Measurements from ENCODE around the gene RRP1.

Gene RRP1

GRCh38 chr21:43812139-43812821 is 22.9 kb downstream of the RRP1 start:
- TF ChIP-seq CTCF (IDR thresholded peaks at IDR 0.05; ENCODE audit: low read depth, low read length): no peak
- no peak overlapping the region for H3K4me3 ChIP-seq (replicated peaks in 1 of 2; ENCODE audit: low read depth in 2 of 2, low read length in 2 of 2)
- DNase-seq (ENCODE audit: low read depth in 2 of 2): no peak

- no peak for TF ChIP-seq CTCF (IDR thresholded peaks at IDR 0.05; ENCODE audit: low read depth, low read length)
- no peak for DNase-seq (ENCODE audit: low read depth in 2 of 2)
- no peak overlapping the region for H3K4me3 ChIP-seq (replicated peaks in 1 of 2; ENCODE audit: low read depth in 2 of 2, low read length in 2 of 2)
Observed at GRCh38 chr21:43812957-43813655, 23.7 kb downstream of the RRP1 start.

- H3K4me3 ChIP-seq (replicated peaks in 1 of 2; ENCODE audit: low read depth in 2 of 2, low read length in 2 of 2): no peak overlapping the region
- TF ChIP-seq CTCF (IDR thresholded peaks at IDR 0.05; ENCODE audit: low read depth, low read length): no peak
Observed at GRCh38 chr21:43813656-43813980, 24.2 kb downstream of the RRP1 start.

GRCh38 chr21:43814215-43815106 is 25.1 kb downstream of the RRP1 start:
- TF ChIP-seq CTCF (IDR thresholded peaks at IDR 0.05; ENCODE audit: low read depth, low read length): no peak
- H3K4me3 ChIP-seq (replicated peaks in 1 of 2; ENCODE audit: low read depth in 2 of 2, low read length in 2 of 2): no peak overlapping the region
- no peak for DNase-seq (ENCODE audit: low read depth in 2 of 2)

More at GRCh38 chr21:43813656-43813980, 24.2 kb downstream of the RRP1 start:
- no peak for DNase-seq (ENCODE audit: low read depth in 2 of 2)

GRCh38 chr21:43815107-43815613 is 25.8 kb downstream of the RRP1 start:
- no peak for TF ChIP-seq CTCF (IDR thresholded peaks at IDR 0.05; ENCODE audit: low read depth, low read length)
- no peak for DNase-seq (ENCODE audit: low read depth in 2 of 2)

GRCh38 chr21:43815991-43816390 is 26.6 kb downstream of the RRP1 start:
- no peak for DNase-seq (ENCODE audit: low read depth in 2 of 2)
- H3K4me3 ChIP-seq (replicated peaks in 1 of 2; ENCODE audit: low read depth in 2 of 2, low read length in 2 of 2): no peak overlapping the region
- TF ChIP-seq CTCF (IDR thresholded peaks at IDR 0.05; ENCODE audit: low read depth, low read length): no peak

More at GRCh38 chr21:43815107-43815613, 25.8 kb downstream of the RRP1 start:
- no peak overlapping the region for H3K4me3 ChIP-seq (replicated peaks in 1 of 2; ENCODE audit: low read depth in 2 of 2, low read length in 2 of 2)
